GM12891 (cell line): ENCODE data around the gene B9D2.
A peak's percentile ranks its signal among the peaks of the same experiment; 100 is the strongest.

Experiments used
- PAX5 ChIP-seq: IDR thresholded peaks from 2 replicates; pipeline ENCODE4 v1.6.1; 2011; ENCODE audit warnings: low read length, moderate library complexity, mild to moderate bottlenecking; ENCODE audit not compliant: insufficient read depth, severe bottlenecking
- POLR2A ChIP-seq: IDR thresholded peaks from 2 replicates; pipeline ENCODE4 v1.6.1; 2011; ENCODE audit warnings: low read depth, low read length, control low read depth
- POLR2AphosphoS5 ChIP-seq: IDR thresholded peaks from 2 replicates; pipeline ENCODE4 v1.6.1; 2011; ENCODE audit warnings: low read depth, low read length, control low read depth
- POU2F2 ChIP-seq: IDR thresholded peaks from 2 replicates; pipeline ENCODE4 v1.6.1; 2011; ENCODE audit warnings: low read depth, mild to moderate bottlenecking, control low read depth, low read length, moderate library complexity
- SPI1 ChIP-seq: IDR thresholded peaks from 2 replicates; pipeline ENCODE4 v1.6.1; 2011; ENCODE audit warnings: low read depth, low read length, control low read depth
- TAF1 ChIP-seq: IDR thresholded peaks from 2 replicates; pipeline ENCODE4 v1.6.1; 2011; ENCODE audit warnings: low read depth, low read length, control low read depth

DNA sequence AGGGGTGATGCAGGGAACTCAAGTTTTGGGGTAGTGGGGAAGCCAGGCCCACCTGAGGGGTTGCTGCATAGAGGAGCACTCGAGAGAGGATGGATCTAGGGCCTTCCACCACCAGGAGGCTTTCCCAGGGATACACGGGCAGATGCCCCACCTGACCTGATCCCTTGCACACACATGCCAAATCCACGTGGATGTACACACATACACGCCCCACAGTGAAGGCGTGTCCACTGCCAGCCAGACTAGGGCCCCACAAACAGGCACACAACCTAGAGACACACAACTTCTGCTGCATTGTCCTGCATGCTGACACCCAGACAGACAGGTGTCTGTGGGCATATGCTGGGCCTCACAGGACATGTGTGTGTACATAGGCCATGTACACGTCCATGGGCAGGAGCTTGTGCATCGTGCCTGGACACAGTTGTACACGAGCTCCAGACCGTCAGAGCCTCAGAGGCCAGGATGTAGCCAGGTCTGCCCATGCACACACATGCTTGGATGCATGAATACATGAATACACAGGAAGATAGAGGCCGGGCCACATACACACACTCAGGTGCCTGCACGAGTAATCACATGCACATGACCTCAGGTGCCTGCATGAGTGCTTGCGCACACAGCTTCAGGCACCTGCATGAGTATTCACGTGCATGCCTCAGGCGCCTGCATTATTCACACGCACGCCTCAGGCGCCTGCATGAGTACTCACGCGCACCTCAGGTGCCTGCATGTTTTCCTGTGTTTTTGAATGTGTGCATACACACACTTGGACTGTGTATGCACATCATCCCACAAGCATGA is 45.1 kb downstream of the B9D2 start:
- TF ChIP-seq POLR2AphosphoS5 (peak; percentile 66; the same call in 1 of the 2 replicates), POLR2A (no peak; the same call in 1 of the 2 replicates), TAF1 (no peak), POU2F2 (no peak), SPI1 (no peak), PAX5 (no peak)
